ENCODE results near the gene ELP4.

- TF ChIP-seq ZFX (IDR thresholded peaks at IDR 0.05), result no peak
- TF ChIP-seq CTCF (conservative IDR thresholded peaks at IDR 0.05), result no peak
Observed at GRCh38 chr11:31812383-31813381, 303.1 kb downstream of the ELP4 start.
